Measurements from ENCODE around the gene PRKCA.
"Not testable (repeated sequence)": the region's sequence is repeated elsewhere in the genome, so short reads cannot be mapped to it uniquely, and the experiment has no call there.

Gene PRKCA

DNA sequence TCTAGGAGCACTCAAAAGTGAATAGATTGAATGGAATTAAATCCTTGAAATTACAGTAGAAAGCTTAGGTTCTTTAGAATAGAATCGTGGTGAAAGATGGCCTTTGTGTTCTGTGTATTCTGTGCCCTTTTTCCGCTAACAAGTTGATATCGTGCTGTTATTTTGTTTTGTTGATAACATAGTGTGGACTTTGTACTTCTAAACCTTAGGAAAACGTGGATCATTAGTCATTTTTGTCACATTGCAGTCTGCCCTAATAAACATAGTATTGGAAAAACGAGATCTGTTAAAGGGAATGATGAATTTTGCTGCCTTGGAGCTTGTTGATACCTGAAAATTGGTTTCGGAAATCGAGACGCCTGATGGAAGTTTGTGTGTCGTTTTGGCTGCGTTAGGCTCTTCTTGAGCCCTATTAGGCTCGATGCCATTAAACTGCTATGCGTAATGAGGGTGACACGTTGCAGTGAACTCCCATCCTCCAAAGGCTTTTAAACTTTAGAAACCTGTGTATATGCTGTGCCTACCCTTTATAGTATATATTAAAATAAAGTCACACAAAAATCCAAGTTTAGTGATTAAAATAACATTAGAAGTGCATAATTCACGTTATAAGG is 145.7 kb downstream of the PRKCA start:
- no peak for FAIRE-seq

DNA sequence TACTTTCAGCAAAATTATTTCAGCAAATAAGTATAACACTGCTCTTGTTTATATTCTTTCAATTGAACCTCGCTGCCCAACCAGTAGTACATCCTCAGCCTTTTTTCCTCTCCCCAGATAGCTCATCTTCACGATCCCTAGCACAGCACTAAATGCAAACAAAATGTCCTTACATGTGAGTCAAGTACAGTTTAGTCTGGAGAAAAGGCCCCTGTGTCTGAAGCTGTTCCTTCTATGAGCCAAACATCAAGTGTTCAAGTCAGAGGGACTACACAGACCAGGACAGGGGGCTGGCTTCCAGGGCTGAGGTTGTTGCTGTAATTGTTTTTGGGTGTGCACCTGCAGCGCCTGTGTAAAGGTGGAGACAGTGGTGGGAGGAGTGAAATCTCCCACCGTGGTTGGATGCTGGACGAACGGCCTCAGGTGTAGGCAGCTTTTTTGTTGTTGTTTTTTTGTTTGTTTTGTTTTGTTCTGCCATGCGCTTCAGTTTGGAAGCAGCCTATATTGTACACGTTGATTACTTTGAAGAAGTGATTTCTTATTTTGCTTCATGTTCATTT is 147.1 kb downstream of the PRKCA start:
- no peak for FAIRE-seq

DNA sequence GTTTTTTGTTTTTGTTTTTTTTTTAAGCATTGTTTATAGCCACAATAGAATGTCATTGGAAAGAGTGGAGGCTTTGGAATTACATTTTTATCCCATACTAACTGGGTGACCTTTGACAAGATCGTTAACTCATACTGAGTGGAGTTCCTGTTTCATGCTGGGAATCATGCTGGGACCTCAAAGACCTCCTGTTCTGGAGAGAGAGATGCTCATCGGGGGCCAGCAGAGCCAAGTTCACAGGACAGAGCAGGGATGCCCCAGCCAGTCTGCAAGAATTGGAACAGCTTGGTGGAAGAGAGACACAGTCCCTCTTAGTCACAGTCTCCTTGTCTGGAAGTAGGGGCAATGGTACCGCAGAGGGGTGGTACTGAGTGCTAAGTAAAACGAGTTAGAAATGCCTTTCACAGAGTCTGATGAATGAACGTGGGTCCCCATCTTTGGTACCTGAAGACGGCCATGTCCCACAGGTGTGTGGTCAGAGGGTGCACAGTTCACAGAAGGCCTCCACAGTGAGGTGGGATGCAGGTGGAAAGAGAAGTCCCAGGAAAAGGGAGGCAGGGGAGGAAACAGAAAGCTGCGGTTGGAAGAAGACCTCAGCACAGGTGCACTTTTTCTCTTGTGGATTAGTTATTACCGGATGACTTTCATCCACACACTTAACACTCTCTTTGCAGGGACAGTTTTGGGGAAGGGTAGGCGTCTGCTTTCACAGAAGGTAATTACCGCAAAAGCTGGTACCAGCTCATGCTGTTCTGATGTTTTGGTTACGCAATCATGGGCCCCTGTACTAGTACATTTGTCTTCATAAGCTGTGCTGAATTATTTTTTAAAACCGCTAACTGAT is 147.8 kb downstream of the PRKCA start:
- no peak for FAIRE-seq

DNA sequence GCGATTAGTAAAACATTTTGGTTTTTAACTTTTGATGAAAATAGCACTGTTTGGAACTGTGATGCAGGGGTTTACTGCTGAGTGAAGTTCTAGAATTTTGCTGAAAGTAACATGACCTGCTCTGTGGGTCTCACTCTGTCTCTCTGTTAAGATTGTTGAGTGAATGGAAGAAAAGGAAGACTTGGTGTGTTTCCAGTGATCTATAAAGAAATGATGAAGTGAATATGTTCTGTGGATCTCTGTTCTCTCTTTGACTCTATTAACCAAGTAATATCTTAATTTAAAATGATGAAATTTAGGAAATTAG is 148.4 kb downstream of the PRKCA start:
- FAIRE-seq: no peak

DNA sequence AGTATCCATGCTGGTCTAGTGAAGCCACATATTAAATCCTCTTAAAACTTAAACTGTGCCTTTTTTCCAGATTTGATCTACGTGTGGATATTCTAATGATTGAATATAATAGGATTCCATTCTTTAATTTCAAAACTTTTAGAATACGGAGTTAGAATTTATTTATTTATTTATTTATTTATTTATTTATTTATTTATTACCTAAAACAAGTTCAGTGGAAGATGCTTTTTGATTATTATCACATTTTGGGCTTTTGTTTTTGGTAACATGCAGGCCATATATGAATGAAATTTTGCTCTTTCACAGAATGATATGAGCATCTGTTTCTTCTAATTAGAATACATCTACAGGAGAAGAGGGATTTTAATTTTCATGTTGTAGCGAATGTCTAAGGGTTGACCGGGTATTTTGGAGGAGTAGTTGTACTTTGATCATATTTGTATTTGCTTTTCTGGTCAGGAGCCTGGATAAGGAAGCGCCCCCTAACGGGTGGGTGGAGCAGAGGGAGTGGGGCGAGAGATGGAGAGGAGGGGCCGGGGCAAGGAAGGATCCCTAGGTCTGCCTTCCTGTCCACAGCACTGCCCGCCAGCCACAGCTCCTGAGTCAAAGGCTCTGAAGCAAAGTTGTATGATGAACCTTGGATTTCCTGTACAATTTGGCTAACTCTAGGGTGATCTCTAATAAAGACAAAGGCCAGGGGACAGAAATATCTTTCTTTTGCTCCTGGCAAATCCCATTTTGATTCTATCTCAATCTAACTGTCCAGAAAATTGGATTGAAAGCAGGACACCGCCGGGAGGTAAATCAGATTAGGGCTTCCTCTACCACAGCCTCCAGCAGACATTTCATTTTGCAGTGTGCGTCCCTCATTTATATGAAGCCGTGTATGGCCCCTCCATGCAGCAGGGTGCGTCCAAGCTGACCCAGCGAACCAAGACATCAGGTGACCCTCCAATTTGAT is 149.1 kb downstream of the PRKCA start:
- no peak for FAIRE-seq

DNA sequence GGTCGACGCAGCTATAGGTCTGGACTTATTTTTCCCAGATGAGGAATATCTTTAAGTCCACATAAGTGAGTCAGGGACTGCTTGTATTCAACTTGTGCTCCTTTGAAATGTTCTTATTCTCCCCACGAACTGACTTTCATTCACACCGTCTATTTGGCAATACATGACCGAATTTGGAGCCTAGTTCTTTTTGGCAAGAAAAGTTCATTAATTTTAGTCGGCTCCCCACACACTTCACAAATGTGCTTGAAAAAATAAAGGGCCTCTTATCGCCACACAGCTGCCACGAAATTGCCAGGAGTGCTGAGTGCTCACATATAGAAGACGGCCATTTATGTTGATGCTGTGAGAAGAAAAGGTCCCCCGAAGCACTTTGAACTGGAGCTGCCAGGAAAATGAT is 152.6 kb downstream of the PRKCA start:
- FAIRE-seq: no peak

DNA sequence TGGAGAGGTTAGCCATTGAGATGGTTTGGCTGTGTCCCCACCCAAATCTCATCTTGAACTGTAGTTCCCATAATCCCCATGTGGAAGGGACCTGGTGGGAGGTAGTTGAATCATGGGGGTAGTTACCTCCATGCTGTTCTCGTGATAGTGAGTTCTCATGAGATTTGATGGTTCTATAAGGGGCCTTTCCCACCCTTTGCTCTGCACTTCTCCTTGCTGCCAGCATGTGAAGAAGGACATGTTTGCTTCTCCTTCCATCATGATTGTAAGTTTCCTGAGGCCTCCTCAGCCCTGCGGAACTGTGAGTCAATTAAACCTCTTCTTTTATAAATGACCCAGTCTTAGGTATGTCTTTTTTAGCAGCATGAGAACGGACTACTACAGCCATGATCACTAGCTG is 155.1 kb downstream of the PRKCA start:
- not testable (repeated sequence) for FAIRE-seq

DNA sequence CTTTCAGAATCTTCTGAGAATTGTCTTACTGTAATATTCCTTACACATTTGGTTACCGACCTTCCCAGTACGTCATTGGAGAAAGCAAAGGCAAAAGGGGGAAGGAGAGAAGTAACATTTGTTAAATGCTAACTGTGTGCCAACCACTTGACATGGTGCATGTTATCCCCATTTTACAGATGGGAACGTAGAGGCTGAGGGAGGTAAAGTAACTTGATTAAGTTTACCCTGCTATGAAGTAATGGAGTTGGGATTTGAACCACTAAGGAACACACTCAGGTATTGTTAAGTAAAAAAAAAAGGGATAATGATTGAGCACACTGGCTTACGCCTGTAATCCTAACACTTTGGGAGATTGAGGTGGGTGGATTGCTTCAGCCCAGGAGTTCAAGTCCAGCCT is 156.4 kb downstream of the PRKCA start:
- FAIRE-seq: no peak

DNA sequence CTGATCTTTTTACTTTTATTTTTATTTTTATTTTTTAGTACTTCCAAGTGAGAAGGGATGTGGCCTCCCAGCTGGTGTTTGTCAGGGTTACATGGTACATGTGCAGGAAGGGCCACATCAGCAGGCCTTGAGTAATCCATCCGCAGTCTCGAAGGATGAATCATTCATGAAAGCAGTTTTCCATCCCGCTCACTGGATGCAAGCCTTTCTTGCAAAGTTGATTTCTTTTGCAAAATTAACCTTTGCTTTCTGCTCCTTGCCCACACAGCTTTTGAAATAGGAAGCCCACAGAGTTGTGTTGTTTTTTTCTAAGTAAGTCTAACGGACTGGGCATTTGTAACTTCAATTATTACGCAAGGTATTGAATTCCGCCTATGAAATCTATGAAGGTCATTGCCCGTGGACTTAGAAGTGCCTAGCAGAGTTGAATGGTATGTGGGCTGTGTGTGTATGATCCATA is 157.4 kb downstream of the PRKCA start:
- FAIRE-seq: no peak

DNA sequence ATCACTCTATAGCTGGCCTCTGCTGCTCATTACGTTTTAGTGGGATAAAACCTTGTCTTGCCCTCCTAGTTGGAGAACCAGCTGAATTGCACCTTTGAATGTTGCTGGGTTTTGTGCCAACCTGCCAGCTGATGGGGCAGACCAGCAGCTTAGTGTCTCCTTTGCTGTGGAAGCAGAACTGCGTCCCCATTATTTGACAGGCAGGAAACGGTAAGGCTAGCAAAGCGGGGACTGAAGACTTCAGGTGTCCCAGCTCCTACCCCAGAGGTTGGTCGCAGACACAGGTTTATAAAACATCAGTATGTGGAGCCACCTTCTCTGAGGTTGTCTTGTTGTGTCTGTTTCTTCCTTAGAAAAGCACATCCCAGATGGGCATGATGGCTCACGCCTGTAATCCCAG is 158.1 kb downstream of the PRKCA start:
- no peak for FAIRE-seq

DNA sequence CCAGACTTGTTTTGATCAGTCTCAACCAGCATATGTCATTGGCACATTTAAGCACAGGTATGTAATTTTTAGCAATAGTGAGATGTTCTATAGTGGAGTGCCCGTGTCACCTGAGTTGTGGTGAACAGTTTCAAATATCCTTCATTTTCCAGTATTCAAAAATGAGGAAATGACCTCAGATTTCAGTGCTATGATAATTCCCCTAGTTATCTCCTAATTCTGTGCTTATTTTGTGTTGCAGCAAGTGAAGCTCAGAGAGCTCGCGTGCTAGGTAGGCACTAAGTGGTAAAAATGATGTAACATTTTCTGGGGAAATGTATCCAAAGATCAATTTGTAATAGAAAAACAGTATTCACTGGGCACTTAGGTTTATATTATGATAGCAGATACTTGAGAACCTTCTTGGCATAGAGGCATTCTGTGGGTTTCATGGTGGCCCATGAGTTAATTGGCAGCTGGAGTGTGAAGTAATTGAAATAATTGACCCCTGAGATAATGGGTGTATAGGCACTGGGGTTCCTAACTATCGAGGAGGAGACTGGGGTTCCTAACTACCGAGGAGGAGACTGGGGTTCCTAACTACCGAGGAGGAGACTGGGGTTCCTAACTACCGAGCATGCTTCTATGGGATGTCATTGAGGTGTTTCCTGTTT is 159.1 kb downstream of the PRKCA start:
- FAIRE-seq: no peak

DNA sequence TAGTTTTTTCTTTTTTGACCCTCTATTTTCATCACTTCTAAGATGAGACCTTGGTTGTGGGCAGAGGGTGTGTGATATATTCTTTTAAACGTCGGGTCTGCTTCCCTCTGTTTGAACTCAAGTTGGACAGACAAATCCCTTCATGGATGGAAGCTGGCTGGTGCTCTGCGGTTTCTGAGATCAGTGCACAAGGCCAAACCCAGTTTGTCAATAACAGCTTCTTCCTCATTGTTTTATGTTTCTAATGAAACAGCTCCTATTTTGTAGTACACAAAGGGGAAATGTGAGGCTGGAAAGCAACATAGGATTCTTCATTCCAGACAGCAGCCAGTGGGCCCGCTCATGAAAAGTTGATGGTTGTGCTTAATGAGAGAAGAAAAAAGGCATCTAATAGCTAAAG is 159.6 kb downstream of the PRKCA start:
- no peak for FAIRE-seq

DNA sequence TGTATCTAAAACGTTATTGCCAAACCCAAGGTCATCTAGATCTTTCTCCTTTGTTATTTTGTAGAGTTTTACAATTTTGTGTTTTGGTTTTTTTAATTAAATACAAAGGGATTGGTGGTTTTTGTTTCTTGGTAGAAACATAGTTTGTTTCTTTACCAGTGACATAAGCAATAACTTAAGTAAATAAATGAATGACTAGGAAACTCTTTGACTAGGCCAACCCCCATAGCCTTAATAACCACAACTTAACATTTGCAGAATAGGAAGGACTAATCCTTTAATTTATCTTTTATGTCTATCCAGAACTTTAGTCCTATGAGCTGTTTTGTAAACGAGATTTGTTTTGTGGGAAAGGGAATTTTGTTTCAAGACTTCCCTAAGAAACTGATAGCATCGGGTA is 162.5 kb downstream of the PRKCA start:
- FAIRE-seq: no peak

DNA sequence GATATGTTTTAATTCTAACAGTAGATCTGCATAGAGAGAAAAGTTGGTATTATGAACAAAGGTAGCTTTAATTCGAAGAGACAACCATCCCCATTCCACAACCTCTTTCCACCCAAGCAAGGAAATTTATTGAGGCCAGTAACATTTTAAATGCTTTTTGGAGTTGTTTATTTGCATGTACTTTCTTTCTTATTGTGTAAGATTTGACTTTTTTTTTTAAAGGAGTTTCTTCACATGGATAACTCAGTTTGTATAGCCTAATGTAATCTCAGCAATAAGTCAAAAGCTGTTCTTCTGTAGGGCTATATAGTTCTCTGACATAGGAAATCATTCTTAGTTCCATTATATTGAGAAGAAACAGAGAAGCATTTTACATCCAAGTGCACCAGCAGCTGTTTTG is 163.3 kb downstream of the PRKCA start:
- no peak for FAIRE-seq

DNA sequence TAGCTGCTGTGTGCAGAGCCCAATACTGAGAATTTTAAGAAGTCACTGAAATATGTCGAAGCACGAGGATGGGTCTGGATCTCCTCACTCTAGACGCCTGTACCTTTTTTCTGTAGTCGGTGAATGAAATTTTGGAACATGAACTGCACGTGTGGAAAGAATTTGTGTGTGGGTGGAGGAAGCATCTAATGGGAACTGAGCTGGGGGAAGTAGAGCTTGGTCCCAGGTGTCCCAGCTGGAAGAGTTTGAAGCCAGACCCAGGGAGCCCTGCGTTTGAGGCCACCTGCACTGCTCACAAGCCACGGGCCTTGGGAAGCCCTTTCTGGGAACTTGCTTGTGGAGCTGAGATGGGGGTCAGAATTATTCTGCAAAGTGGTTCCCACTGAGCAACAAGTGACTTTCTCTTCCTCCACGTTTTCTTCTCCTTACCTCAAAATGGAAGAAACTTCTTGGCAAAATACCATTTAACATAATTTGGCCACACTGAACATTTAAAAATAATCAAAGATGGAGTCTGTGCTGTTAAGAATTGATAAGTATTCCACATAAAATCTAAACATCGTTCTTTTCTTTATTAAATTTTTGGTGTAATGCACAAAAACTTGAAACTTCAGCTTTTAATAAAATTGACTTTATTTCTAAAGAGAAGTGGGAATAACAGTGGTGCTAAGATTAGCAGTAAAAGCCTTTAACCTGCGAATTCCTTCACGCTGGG is 163.8 kb downstream of the PRKCA start:
- no peak for FAIRE-seq

DNA sequence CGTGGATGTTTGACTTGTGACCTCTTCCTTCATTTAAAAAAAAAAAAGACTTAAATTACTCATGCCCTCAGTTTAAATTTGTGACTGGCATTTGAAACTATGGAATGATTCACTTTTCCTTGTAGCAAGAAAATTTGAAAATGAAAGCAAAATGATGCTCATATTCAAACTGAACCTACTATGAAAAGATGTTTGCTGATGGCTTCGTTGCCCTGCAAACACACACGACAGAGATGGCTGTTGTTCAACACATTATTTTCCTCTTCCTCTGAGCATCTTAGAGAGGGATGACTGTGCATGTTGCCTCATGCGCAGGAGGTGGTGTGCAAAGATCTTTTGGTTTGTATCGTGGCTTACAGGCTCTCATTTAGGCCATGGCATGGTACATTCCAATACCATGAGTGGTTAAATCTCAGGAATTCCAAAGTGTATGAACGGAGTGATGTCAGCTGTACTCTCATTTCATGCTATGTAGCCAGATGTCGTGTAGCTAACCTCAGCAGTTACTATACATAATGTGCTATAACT is 164.5 kb downstream of the PRKCA start:
- FAIRE-seq: no peak

DNA sequence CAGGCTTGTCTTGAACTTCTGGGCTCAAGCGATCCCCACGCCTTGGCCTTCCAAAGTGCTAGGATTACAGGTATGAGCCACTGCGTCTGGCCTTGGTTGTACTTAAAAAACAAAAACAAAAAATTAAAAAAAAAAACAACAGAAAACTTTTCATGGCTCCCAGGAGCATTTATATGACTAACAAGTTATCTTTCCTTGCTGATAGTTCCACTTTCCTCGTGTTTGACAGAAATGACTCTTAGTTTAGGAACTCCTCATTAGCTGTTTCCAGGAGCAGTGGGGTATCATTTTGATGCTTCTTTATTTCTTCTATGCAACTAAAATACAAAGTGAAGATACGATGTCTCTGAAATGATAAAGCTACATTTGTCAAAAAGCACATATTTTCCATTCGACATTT is 165.4 kb downstream of the PRKCA start:
- no peak for FAIRE-seq

DNA sequence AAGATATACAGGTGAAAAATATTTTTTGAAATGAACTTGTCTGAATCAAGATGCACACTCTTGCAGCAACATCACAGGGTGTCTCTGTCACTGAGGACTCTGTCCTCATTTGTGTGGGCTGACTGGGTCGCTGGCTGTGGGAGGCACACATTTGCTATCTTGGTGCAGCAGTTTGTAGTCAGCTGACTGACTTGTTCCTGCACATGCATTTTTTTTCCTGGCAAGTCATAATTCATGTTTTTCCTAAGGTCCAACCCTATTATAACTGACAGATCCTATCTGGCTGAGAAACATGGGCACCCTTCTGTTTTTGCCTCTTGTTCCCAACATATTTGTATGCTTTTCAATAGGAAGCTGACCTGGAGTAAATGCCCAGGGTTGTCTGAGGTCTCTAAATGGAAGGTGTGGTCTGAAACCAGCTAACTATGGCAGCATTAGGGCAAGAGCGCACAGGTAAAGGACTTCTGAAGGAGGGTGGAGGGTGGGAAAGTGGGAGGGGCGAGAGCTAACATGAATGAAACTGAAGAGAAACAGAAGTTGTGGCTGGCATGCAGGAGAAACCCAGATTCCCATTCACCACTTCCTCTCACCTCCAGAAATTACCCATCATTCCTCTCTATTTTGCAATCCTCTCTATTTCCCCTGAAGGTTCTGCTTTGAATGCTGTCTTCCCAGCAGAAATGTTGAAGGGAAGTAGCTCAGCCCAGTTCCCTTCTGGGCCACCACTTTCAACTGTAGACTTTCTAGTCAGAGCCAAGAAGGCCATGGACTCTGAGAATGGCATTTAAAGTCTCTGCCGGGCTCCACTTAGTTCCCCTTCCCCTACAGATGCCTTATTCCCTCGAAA is 166.1 kb downstream of the PRKCA start:
- no peak for FAIRE-seq

DNA sequence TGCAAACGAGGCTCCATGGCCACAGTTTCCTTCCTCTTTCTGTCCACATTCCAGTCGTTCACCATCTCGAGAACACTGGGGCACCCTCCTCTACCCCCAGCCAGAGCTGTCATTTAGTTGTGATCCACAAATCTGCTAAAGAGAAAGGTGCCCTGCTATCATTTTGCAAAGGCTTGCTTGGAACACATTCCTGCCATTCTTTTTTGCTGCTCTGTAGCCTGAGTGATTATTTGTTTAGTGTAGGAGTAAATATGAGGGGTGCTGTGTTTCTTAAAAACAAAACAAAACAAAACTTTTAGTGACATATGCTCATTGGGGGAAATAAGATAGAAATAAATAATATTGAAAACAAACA is 166.7 kb downstream of the PRKCA start:
- FAIRE-seq: no peak

DNA sequence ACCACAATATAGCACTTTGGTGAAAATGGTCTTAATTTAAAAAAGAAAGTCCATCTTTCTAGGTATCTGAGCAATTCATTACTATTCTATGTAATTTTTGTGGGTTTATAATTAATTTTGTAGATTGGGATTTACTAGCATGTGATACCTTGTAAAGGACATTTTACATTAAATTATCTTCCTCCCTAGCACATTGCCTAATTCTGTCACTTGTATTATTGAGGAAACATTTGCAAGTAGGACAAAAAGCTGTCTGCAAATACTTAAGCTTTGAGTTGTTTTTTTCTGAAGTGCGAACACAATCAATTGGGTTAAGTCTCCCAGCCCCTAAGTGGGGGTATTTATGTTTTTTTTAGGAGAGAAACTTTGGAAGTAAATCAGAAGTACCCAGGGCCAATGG is 167.0 kb downstream of the PRKCA start:
- no peak for FAIRE-seq

DNA sequence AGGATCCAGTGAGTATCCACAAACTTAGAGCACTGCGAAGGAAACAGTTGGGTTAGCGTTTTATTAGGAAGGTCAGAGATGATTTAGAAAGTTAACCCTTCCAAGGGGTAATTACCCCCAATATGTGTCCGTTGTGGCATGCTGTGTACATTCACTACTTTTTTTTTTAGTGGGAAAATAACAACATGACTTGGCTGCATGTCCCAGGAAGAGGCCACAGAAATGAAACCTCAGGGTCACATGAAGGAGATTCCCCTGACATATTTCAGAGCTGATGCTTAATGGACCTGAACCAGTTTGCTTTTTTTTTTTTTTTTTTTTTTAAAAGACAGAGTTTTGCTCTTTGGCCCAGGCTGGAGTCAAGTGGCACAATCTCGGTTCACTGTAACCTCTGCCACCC is 167.5 kb downstream of the PRKCA start:
- FAIRE-seq: no peak

Measured in islet of Langerhans (tissue), 1 donor.